ENCODE results near the gene PCGF2. TPM values are rescaled to one million over a fixed set of nuclear protein-coding genes. Genes with fewer than 3 reads are reported as not detected.

PCGF2 gene
- polyA plus RNA-seq, 1 donor from 2014 or later: 11.7 TPM

- no peaks in the 10 kb centered on the region for H3F3A ChIP-seq (ENCODE audit: insufficient read depth, low read length, poor library complexity, severe bottlenecking)
- no peaks in the 10 kb centered on the region for H3K9me3 ChIP-seq (ENCODE audit: low read length)
- no peaks in the 10 kb centered on the region for H3K36me3 ChIP-seq (ENCODE audit: insufficient read depth, low read length)
- peak overlapping the region; percentile 81 for H3K4me3 ChIP-seq (ENCODE audit: low read length)
- no peaks in the 10 kb centered on the region for H4K20me1 ChIP-seq (ENCODE audit: insufficient read depth)
- peak overlapping the region; percentile 37 for H2AFZ ChIP-seq (ENCODE audit: low read depth, low read length)
- H3K9ac ChIP-seq (ENCODE audit: low read length): peak overlapping the region; percentile 59
- peak overlapping the region; percentile 65 for H3K4me2 ChIP-seq (ENCODE audit: low read length)
- H3K79me2 ChIP-seq (replicated peaks; ENCODE audit: insufficient read depth, low read length): peaks cover 19% of the 10 kb centered on the region
- TF ChIP-seq EP300 (conservative IDR thresholded peaks at IDR 0.05; ENCODE audit: poor library complexity, severe bottlenecking): no peak
- no peak for TF ChIP-seq POLR2AphosphoS5 (IDR thresholded peaks at IDR 0.05)
- TF ChIP-seq TAF1 (IDR thresholded peaks at IDR 0.05; ENCODE audit: low read depth): no peak
- TF ChIP-seq REST (IDR thresholded peaks at IDR 0.05; ENCODE audit: borderline replicate concordance): peak; percentile 34
- TF ChIP-seq CTCF (IDR thresholded peaks at IDR 0.05; ENCODE audit: poor library complexity, severe bottlenecking): no peak
- TF ChIP-seq SMC3 (conservative IDR thresholded peaks at IDR 0.05; ENCODE audit: poor library complexity): peak; percentile 24
- TF ChIP-seq MXI1 (conservative IDR thresholded peaks at IDR 0.05; ENCODE audit: poor library complexity, severe bottlenecking): peak; percentile 58
- TF ChIP-seq RAD21 (conservative IDR thresholded peaks at IDR 0.05): no peak
- no peak for TF ChIP-seq EZH2 (IDR thresholded peaks at IDR 0.05; ENCODE audit: borderline replicate concordance, insufficient read depth, low read length, poor library complexity, severe bottlenecking)
- H3K9me2 ChIP-seq (ENCODE audit: insufficient read depth, low read length): no peaks in the 10 kb centered on the region
- peaks cover 35% of the 10 kb centered on the region for H3K27me3 ChIP-seq (ENCODE audit: insufficient read depth, low read depth, low read length)
- H3K27ac ChIP-seq (ENCODE audit: low read length): peak overlapping the region; percentile 36
Observed at GRCh38 chr17:38702166-38702915, 45.8 kb downstream of the PCGF2 start.

GRCh38 chr17:38701504-38702165 lies 46.5 kb downstream of the PCGF2 start:
- H3K27me3 ChIP-seq (ENCODE audit: insufficient read depth, low read depth, low read length): peaks cover 36% of the 10 kb centered on the region
- H3F3A ChIP-seq (ENCODE audit: insufficient read depth, low read length, poor library complexity, severe bottlenecking): no peaks in the 10 kb centered on the region
- H3K9me3 ChIP-seq (ENCODE audit: low read length): no peaks in the 10 kb centered on the region
- H3K36me3 ChIP-seq (ENCODE audit: insufficient read depth, low read length): no peaks in the 10 kb centered on the region
- H3K27ac ChIP-seq (ENCODE audit: low read length): peak overlapping the region; percentile 36
- H3K4me2 ChIP-seq (ENCODE audit: low read length): peak overlapping the region; percentile 44
- no peaks in the 10 kb centered on the region for H3K9me2 ChIP-seq (ENCODE audit: insufficient read depth, low read length)
- H3K4me3 ChIP-seq (ENCODE audit: low read length): peak overlapping the region; percentile 81
- H2AFZ ChIP-seq (ENCODE audit: low read depth, low read length): peak overlapping the region; percentile 27
- H3K79me2 ChIP-seq (replicated peaks; ENCODE audit: insufficient read depth, low read length): peaks cover 19% of the 10 kb centered on the region
- H3K9ac ChIP-seq (ENCODE audit: low read length): peak overlapping the region; percentile 59
- no peaks in the 10 kb centered on the region for H4K20me1 ChIP-seq (ENCODE audit: insufficient read depth)
- no peak for TF ChIP-seq RAD21 (conservative IDR thresholded peaks at IDR 0.05)
- TF ChIP-seq SMC3 (conservative IDR thresholded peaks at IDR 0.05; ENCODE audit: poor library complexity): no peak
- no peak for TF ChIP-seq EZH2 (IDR thresholded peaks at IDR 0.05; ENCODE audit: borderline replicate concordance, insufficient read depth, low read length, poor library complexity, severe bottlenecking)

All from neural cell (in vitro differentiated cells).